EL (cell line): ENCODE results near the gene PHF14.
A peak's percentile ranks its signal among the peaks of the same experiment; 100 is the strongest.

Experiments
- DNase-seq: peaks from one replicate; pipeline ENCODE4 v3.0.0-alpha.2; 2016

The PHF14 gene

GRCh38 chr7:11175887-11176286 lies 202.2 kb downstream of the PHF14 start:
- no peak for DNase-seq

- DNase-seq = no peak
Measured at GRCh38 chr7:11176985-11177555, 203.4 kb downstream of the PHF14 start.

GRCh38 chr7:11177793-11178192 lies 204.1 kb downstream of the PHF14 start:
- peak; percentile 17 for DNase-seq

- no peak for DNase-seq
Measured at GRCh38 chr7:11181590-11181989, 207.9 kb downstream of the PHF14 start.

- DNase-seq = no peak
Measured at GRCh38 chr7:11182736-11183135, 209.1 kb downstream of the PHF14 start.

GRCh38 chr7:11185179-11185815 lies 211.6 kb downstream of the PHF14 start:
- DNase-seq = no peak

- DNase-seq = no peak
Measured at GRCh38 chr7:11188529-11189310, 215.0 kb downstream of the PHF14 start.

GRCh38 chr7:11191081-11191480 lies 217.4 kb downstream of the PHF14 start:
- no peak for DNase-seq

- DNase-seq = no peak
Measured at GRCh38 chr7:11191574-11192220, 218.0 kb downstream of the PHF14 start.

- DNase-seq = peak; percentile 21
Measured at GRCh38 chr7:11192506-11192905, 218.8 kb downstream of the PHF14 start.

- peak; percentile 41 for DNase-seq
Measured at GRCh38 chr7:11193131-11193867, 219.6 kb downstream of the PHF14 start.

GRCh38 chr7:11193888-11194287 lies 220.2 kb downstream of the PHF14 start:
- DNase-seq = no peak

- no peak for DNase-seq
Measured at GRCh38 chr7:11194492-11194891, 220.8 kb downstream of the PHF14 start.

- DNase-seq = no peak
Measured at GRCh38 chr7:11195502-11195901, 221.8 kb downstream of the PHF14 start.

- DNase-seq = no peak
Measured at GRCh38 chr7:11196143-11196542, 222.5 kb downstream of the PHF14 start.

- no peak for DNase-seq
Measured at GRCh38 chr7:11203224-11203623, 229.6 kb downstream of the PHF14 start.

- DNase-seq = no peak
Measured at GRCh38 chr7:11203683-11204082, 230.0 kb downstream of the PHF14 start.

- no peak for DNase-seq
Measured at GRCh38 chr7:11206177-11206899, 232.7 kb downstream of the PHF14 start.

GRCh38 chr7:11207565-11207964 lies 233.9 kb downstream of the PHF14 start:
- DNase-seq = no peak

- no peak for DNase-seq
Measured at GRCh38 chr7:11208883-11209465, 235.3 kb downstream of the PHF14 start.

GRCh38 chr7:11210374-11210773 lies 236.7 kb downstream of the PHF14 start:
- DNase-seq = no peak
